GM12892 (cell line): ENCODE measurements around the gene CD164L2.
"Not testable (repeated sequence)": the region's sequence is repeated elsewhere in the genome, so short reads cannot be mapped to it uniquely, and the experiment has no call there.

ENCODE experiments used
- DNase-seq: peaks from one replicate; pipeline ENCODE4 v3.0.0; 2011; ENCODE audit not compliant: insufficient read length
- FAIRE-seq: peaks from 2 replicates; lab custom pipeline; 2011; peaks lifted over from hg19 to GRCh38; lab: Jason Lieb, UNC
- POLR2A ChIP-seq: IDR thresholded peaks from 2 replicates; pipeline ENCODE4 v1.6.1; 2011; ENCODE audit warnings: low read depth, low read length, control low read depth
- POLR2AphosphoS5 ChIP-seq: IDR thresholded peaks from 2 replicates; pipeline ENCODE4 v1.6.1; 2011; ENCODE audit warnings: low read depth, low read length, control low read depth
- TAF1 ChIP-seq: IDR thresholded peaks from 2 replicates; pipeline ENCODE4 v1.6.1; 2011; ENCODE audit warnings: low read depth, mild to moderate bottlenecking, control low read depth, low read length, borderline replicate concordance

The CD164L2 gene

DNA sequence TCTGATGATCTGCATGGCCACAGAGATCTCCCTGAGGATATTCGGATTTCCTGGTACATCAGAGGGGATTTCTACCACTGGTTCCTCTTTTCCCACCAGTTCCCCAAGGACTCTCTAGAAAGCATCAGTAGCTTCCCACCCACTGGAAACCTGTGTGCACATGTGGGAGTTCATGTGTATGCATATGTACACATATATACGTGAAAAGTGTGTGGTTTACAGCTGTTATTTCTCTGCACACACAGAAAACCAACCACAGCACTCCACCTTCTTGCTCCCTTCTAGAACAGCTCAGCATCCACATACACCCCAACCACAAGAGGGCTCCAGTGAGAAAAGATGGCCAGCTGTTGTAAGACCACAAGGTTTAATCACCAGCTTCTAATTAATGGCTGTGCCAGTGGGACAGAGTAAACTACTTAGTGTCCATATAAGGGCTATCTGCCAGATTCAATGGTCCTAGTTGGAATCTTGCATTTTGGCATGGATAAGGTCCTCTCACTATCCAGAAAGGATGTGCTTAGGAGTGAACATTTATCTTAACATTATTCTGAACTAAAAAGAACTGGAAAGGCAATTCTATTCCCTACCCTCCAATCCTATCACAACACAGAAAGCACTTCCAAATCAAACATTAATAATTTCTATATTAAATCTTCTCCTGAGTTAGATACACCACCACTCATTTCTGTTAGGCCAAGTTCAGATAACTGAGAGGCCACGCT is 33.4 kb upstream of the CD164L2 start:
- TF ChIP-seq TAF1 (no peak), POLR2A (no peak), POLR2AphosphoS5 (no peak)
- FAIRE-seq: peak; percentile 90
- DNase-seq: no peak

DNA sequence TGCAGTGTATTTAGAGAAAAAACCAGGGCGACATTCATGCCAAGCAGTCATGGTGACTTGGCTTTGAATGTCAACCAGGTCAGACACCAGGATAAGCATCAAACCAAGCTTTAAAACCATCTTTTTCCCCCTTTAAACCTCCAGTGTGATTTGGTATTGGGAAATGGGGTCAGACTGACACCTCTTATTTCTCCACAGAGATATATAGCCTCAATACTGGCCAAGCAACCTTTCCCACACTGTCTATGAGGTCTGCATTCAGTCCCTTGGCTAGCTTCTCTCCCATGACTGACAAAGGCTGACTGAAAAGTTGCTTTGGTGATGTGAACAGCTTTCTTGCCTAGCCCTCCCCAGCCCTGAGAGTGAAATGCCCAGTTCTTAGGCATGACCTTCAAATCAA is 31.0 kb upstream of the CD164L2 start:
- DNase-seq: no peak
- no peak for TF ChIP-seq POLR2A
- no peak for TF ChIP-seq TAF1
- no peak for TF ChIP-seq POLR2AphosphoS5
- FAIRE-seq: no peak

DNA sequence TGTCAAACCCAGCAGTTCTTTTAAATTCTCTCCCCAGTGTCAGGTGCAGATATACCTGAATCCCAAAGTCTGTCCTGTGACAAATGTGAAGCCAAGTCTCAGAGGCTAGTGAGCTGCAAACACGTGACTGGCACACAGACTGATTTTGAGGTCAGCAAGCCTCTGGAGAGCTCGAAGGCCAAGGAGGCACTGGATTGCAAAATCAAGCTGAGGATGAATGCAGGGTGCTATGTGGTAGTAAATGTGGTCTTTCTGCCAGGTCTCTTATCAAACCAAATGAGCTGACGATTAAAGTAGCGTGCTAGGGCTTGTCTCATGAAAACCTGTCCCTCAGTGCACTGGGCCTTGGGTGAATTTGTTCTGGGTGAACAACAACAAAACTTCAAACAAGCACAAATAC is 29.9 kb upstream of the CD164L2 start:
- no peak for FAIRE-seq
- no peak for DNase-seq
- TF ChIP-seq POLR2AphosphoS5: no peak
- no peak for TF ChIP-seq POLR2A
- no peak for TF ChIP-seq TAF1

- TF ChIP-seq POLR2AphosphoS5 (no peak), TAF1 (no peak), POLR2A (no peak)
- DNase-seq (no peak), FAIRE-seq (no peak)
Observed at GRCh38 chr1:27412502-27412901, 29.4 kb upstream of the CD164L2 start.

- TF ChIP-seq POLR2AphosphoS5: no peak
- TF ChIP-seq POLR2A: no peak
- TF ChIP-seq TAF1: no peak
- DNase-seq (no peak), FAIRE-seq (no peak)
Observed at GRCh38 chr1:27410709-27411108, 27.6 kb upstream of the CD164L2 start.

- no peak for FAIRE-seq
Observed at GRCh38 chr1:27409669-27410068, 26.5 kb upstream of the CD164L2 start.

GRCh38 chr1:27408151-27408550 is 25.0 kb upstream of the CD164L2 start:
- TF ChIP-seq POLR2AphosphoS5 (no peak), POLR2A (no peak), TAF1 (no peak)
- FAIRE-seq (no peak), DNase-seq (no peak)

More at GRCh38 chr1:27409669-27410068, 26.5 kb upstream of the CD164L2 start:
- TF ChIP-seq POLR2AphosphoS5: no peak
- no peak for TF ChIP-seq POLR2A
- TF ChIP-seq TAF1: no peak
- DNase-seq: no peak

DNA sequence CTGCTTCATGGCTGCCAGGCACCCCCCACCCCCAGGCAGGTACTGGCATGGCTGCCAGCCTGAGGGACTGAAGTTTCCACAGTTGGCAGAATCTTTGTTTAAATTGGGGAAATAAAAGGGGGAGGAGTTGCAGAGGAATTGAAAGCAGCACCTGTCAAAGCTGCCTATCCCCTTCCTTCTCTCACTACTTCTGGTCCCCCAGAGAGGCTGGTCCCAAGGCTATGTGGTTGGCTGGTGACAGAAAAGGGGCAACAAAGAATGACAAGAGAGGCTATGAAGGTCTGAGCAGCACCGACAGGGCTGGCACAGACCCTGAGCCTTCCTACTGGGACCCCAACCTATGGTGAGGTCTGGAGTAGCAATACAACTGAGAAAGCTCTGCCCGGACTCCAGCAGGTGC is 23.7 kb upstream of the CD164L2 start:
- DNase-seq, FAIRE-seq: not testable (repeated sequence)

GRCh38 chr1:27406362-27406680 is 23.2 kb upstream of the CD164L2 start:
- DNase-seq (no peak), FAIRE-seq (no peak)
- TF ChIP-seq POLR2A: no peak
- no peak for TF ChIP-seq TAF1
- TF ChIP-seq POLR2AphosphoS5: no peak

- DNase-seq: not testable (repeated sequence)
- FAIRE-seq: peak; percentile 62
Observed at GRCh38 chr1:27405598-27406361, 22.6 kb upstream of the CD164L2 start.

DNA sequence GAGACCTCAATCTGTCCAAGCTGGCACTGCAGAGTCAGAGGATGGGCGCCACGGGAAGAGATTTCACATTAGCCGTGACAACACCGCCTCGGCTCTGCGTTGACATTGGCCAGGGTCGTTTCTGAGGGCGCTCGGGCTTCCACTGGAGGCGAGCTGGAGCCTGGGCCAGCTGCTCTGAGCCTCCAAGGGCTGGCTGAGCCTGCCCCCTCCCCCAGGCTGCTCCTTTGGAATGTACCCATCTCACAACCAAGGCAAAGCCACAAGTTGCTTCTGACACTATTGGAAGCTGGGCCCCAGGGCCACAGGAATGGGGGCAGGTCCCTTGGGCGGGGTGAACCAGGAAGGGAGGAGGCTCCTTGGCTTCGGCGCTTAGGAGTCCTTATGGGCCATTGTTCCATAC is 21.9 kb upstream of the CD164L2 start:
- no peak for DNase-seq
- no peak for FAIRE-seq
- TF ChIP-seq POLR2AphosphoS5: no peak
- TF ChIP-seq POLR2A: peak; percentile 14; the same call in 1 of the 2 replicates

DNA sequence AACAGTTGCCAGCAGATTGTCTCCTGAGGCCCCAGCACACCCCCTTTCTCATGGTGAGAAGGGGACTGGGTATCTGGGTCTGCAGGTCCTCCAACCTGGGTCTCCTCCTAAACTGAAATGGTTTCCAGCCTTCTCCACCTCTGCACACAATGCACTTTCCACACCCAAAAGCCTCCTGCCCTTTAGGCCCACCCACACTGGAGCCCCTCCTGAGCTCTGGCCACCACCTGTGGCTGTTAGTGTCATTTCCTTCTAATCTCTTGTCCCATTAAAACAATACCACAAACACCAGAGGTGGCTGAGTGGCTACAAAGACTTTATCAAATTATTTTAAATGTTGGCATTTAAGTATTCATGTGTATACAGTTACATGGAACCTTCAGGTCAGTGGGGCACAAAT is 20.8 kb upstream of the CD164L2 start:
- DNase-seq: no peak
- FAIRE-seq: no peak
- TF ChIP-seq POLR2A (no peak), POLR2AphosphoS5 (no peak)
